GM19455 (cell line): ENCODE results near the gene SYMPK.

Experiments used
- ATAC-seq: cut with Tn5 transposase; IDR thresholded peaks from one replicate; pipeline ENCODE4 v1.9.1; 2021; ENCODE audit not compliant: unreplicated experiment

The SYMPK gene

DNA sequence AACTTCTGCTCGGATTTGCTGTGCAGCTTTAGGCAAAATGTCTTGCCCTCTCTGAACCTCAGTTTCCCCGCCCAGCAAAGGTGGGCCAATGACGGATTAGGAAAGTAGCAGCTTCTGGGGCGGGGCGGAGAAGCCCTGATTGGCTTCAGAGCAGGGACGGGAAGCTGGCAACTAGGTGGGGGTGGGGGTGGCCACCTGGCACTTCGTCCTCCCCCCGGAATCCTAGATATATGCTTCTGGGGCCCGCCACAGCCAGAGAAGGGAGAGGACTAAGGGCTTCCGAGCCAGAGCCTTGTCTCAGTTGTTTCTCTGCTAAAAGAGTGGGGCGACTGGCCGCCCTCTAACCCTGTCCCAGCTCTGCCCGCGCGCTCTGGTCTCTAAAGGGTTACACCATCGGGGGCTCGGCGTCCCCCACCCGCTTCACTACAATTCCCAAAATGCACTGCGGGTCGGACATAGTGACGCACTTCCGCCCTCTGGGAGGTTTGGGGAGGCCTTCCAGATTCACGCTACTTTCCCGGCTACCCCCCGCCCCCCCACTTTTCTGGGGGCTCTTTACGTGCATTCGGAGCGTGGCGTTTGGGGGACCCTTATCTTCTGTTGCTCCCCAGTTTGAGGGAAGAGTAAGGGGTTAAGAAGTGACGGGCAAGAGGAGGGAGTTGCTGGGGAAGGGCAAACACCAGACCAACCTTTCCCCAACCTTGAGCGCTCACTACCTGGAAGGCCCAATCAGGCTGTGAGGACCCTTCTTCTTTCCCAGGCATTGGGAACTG is 23.7 kb upstream of the SYMPK start:
- ATAC-seq, result peak; percentile 48

DNA sequence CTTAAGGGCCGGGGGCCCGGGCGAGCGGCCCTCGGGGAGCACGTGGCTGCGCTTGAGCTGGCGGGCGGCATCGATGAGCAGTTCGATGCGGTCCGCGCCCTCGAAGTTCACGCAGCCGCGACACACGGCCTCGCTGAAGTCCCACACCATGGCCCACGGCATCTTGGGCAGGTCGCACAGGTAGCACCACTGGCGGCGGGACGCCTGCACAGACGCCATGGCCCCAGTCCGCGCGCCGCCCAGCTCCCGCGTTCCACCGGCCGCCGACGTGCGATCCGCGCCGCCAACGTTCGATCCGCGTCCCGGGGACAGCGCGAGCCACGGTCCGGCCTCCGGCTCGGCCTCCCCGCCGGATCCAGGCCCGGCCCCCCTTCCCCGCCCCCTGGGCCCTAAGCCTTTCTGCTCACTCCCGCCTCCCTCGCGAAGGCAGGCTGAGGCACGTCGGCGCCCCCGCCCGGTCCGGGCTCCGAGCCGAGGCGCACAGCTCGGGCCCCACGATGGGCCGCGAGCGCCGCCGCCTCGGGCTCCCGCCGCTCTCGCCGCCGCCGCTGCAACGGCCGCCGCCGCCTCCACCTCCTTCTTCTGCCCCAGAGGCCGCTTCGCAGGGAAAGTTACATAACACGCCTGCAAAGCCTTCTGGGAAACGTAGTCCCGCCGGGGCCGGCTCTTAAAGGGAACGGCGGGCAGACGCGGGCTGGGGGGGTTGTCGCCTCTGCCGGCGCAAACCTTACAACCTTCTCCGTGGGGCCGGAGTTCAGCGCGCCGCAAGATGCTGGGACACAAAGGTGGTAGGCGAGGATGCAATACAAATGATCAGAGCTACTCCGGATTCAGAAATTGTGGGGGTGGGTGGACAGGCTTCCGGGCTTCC is 22.8 kb upstream of the SYMPK start, which contains the start of gene IRF2BP1:
IRF2BP1 (minus strand) TSS at position 586 of the 871 bp plus-strand sequence; CDS start at position 219, 367 bp downstream.
- ATAC-seq, result peak; percentile 49

DNA sequence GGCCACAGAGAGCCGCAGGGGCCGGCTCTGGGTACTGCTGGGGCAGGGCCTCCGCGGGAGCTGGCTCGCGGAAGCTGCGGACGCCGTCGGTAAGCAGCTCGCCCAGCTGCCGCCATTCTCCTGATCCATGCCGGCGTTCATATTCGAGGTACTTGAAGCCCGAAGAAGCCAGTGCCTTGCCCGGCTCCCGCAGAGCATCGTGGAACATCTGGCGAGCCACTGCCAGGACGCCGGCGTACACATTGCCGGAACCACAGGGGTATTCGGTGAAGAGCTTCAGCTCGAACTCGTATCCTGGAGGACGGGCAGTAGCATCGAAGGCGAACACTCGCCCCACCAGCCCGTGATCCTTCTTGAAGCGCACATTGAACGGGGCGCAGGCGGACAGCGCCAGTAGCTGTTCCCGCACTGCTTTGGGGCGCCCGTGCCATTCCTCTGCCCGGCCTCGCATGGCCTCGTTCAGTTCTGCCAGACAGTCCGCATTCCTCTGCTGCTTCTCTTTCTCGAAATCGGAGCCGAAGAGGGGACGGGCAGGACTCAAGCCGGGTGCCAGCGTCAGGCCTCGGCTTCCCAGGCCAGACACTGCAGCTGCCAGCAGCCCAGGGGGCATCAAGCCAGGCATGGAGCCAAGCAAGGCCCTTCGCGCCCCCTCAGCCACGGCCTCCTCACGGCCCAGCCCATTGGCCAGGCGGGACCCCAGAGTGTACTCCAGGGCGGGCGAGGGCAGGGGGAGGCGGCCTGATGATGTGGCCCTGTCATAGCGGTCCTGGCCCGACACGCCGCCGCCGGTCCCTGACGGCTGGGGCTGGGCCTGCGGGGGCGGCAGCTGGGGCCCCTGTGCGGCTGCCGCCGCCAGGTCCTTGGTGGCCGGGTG is 22.0 kb upstream of the SYMPK start:
- ATAC-seq, result no peak

DNA sequence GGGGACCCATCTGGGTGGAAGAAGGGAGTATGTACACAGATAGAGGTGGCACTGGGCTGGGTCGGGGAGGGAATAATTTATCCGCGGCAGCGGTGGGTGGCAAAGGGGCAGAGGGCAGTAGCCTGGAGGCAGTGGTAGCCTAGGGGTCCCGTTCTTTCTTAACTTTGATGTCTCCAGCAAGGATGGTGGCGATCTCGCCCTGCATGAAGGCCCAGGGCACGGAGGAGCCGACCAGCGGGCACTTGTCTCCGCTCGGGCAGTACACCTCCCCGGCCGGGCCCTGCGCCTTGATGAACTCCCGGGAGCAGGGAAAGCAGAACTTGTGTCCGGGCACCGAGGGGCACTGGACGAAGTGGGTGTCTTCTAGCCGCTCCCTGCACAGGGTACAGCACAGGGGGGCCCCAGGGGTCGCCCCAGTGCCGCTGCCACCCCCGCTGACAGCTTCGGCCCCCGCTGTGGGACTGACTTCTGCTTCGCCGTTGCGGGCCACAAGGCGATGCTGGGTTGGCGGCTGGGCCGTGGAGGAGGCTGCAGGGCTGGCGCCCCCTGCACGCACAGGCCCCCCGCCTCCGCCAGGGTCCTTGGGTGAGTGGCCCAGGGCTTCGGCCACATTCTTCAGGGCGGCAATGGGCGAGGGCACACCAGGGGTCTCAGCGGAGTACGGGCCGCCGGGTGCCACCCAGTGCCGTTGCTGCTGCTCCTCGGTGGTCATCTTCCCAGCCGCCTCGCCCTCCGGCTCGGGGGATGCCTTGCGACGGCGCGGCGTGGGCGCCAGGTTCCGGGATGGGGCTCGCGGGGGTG is 21.1 kb upstream of the SYMPK start:
- ATAC-seq, result no peak

DNA sequence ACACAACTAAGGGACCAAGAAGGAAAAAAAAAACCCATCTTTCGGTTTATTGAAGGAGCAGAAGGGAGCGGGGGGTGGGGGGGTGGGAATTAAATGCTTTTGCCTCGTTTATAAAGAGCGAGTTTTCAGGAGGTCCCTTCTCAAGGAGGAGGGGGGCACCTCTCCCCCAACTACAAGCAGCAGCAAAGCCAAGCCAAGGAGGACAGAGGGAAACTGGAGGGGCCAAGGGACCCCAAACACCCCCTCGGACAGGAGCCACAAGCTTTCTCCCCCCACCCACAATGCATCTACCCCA is 20.6 kb upstream of the SYMPK start:
- ATAC-seq, result no peak

DNA sequence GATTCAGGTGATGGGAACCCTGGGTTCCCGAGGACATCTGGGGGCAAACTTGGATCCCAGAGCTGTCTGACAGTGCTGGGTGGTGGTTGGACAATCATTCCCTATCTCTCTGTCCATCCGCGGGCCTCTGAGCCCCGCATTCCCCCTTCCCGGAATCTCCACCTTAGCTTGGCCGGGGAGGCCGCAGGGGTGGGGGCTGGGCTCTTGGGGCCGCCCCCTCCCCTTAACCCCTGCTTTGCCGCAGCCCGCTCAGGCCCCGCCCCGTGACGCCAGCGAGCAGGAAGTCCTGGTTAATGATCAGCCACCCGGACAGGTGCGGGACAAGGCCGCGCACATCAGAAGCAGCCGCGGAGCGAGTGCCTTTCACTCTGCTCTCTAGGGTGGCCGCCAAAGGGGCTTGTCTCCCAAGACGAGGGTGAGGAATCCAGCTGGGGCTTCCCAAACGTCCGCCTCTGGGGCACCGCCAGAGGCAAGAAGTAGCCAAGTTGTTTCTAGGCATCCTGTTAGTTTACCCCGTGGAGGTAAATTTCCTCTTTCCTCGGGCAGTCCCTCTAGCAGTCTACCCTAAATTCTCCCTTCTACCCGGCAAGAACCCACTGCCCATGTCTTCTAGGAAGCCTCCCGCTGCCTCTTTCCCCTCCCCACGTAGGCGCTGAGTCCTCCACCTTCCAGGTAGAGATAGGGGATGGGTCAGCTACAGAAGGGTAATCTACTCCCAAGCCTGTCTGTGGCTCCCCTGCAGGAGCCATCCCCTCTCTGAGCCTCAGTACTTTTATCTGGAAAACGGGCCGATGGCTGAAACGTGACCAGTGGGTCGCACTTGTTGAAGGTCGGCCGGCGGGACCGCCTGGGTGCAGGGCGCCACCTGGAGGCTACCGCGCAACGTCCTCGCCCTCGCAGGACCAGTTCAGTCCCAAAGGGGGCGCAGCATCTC is 20.0 kb upstream of the SYMPK start:
- no peak for ATAC-seq

DNA sequence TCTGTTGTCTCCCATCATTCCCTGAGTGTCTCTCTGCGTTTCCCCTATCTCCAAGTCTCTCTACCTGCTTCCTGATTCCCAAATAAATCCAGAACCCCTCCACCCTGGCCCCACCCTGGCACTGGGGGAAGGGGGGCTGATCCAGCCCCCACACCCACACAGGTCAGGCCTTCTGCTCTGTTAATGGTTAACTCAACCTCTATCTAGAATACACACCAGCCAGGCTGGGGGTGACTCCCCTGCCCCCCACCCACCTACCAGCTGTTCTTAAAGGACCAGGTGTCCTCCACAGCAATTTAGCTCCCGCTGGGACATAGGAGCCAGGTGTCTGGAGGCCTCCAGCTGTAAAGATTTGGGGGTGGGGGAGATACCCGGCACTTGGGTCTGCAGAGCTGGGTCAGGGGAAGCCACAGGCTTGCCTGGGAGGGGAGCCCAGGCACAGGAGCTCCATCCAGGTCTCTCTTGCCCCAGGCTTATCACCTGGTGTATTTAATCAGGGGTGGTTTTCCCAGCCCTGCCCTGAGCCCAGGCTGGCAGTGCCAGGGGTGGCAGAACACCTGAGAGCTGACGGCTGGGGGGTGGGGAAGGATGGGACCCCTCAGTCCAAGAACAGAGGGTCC is 19.1 kb upstream of the SYMPK start:
- no peak for ATAC-seq

DNA sequence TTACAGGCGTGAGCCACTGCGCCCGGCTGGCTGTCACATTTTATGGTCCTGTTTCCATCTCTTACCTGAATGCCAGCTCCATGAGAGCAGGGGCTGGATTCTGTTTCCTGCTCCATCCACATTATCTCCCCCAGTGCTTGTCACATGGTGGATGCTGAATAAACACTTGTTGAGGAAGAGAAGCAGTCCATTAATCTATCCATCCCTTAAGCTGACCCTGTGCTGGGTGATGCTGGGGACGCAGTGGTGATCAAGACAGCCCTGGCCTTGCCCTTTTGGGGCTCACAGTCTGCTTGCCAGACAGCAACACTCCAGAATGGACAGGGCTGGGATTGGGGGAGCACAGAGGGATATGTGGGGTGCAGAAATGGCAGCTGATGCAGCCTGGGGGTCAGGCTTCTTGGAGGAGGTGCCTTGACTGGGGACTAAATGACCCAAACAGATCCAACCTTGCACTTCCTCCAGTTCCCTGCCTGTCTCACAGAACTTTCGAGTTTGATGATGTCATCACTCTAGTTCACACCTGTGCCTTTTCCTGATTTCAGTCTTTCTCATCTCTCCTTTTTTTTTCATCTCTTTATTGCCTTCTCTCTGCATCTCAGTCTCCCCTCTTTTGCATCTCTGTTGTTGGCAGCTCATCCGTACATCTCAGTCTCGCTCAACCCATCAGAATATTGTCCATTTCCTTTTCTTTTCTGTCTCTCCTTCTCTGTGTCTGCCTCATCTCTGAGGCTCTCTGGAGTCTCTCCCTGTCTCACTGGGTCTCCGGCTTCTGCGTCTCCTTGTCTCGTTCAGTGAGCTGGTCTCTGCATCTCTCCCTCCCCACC is 18.3 kb upstream of the SYMPK start:
- ATAC-seq, result no peak

DNA sequence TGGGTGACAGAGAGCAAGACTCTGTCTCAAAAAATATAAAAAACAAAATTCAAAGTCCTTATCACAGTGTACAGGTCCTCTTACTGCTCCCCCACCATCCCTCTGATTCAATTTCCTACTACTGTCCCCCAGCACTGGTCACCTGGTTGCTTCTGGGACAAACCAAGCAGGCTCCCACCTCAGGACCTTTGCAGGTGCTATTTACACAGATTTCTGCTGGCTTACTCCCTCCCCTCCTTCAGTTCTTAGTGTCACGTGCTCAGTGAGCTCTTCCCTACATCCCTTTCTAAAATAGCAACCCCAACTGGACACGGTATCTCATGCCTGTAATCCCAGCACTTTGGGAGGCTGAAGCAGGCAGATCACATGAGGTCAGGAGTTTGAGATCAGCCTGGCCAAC is 17.0 kb upstream of the SYMPK start:
- ATAC-seq, result no peak

DNA sequence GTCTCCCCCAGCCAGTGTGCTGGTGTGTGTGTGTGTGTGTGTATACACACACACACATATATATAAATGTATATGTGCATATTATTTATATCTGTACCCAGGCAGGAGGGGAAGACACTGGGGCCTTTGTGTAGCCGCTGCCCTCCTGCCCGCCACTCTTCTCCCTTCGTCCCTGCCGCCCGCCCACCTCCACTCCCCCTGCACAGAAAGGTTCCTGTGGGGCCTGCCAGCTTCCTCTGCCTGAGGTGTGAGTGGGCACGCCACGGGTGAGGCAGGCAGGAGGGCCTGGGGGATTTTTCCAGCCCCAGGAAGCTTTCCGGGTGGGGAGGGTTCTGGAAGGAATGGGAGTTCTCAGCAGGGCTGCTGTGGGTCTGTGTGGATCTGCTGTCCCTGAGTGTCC is 16.1 kb upstream of the SYMPK start:
- no peak for ATAC-seq

DNA sequence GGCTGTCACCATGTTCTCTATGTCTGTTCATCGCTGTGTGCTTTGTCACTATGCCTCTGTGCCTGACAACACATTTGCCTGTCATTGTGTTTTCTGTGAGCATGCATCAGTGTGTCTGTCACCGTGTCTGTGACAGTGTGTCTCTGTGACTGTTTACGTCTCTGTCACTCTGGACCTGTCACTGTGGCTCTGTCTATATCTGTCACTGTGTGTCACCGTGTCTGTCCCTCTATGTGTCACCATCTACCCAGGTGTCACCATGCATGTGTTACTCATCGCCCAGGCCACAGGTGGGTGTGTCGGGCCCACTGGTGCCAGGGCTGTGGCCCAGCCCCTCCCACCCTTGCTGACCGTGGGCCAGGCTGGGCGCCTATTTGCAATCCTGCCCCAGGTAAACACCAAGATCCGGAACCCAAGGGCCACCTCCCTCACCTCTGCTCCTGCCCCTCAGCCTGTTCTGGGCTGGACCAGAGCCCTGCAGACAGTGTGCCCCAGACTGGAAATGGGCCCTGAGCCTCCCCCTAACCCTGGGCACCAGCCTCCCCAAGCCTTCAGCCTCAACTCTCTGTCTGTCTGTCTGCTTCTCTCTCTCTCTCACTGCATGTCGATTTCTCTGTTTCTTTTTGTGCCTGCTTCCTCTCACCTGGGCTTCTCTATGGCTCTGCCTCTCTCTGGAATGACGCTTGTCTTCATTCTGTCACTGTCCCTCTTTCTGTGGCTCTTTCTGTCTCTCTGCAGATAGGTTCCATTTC is 15.3 kb upstream of the SYMPK start:
- ATAC-seq, result no peak

DNA sequence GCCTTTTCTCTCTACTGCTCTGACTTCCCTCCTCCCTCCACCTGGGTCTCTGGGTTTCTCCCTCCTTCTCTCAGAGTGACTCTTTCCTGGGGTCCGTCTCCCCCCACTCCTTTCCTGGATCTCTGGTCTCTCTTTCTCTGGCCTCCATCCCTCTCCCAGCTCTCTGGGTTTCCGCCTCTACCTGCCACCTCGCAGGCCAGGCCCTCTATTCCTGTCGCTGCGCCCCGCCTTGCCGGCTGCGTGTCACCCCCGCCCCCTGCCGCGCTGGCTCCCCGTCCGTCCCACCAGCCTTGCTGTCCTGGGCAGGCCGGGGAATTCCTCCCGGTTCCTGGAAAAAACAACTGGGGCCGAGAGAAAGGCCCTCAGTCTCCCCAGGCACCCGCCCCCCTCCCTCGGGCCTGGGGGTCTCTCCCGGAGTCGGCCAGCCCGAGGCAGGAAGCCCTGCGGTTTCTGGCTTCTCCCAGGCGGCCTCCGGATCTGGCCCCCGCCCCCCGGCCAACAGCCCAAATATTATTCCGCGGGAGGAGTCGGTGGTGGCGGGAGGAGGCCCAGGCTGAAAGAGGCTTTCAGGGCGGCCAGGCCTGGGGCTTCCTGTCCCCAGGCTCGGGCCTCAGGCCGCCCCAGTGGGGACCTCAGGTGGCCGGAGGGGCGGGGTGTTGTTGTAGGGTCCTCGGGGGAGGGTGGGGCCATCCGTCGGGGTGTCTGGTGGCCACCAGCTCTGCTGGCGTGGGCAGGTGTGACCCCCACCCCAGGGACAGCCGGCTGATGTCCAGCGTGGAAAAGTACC is 13.7 kb upstream of the SYMPK start:
- ATAC-seq, result no peak

DNA sequence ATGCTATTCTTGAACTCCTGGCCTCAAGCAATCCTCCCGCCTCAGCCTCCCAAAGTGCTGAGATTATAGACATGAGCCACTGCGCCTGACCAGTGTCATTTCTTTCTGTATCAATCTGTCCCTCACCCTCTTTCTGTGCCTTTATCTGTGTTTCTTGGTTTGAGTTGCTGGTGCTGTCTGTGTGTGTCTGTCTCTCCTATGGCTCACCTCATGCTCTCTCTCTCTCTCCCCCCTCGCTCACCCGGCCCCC is 13.1 kb upstream of the SYMPK start:
- no peak for ATAC-seq

DNA sequence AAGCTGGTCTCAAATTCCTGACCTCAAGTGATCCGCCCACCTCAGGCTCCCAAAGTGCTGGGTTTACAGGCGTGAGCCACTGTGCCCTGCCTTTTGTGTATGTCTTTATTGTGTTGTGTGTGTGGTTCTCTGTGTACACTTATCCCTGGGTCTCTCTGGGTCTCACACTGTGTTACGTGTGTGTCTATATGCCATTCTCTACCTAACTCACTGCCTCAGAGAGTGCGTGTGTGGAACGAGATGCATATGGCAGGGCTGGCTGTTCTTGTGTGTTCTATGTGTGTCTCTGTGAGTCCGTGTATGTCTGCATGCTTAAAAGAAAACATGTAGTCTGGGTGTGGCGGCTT is 11.6 kb upstream of the SYMPK start:
- no peak for ATAC-seq

DNA sequence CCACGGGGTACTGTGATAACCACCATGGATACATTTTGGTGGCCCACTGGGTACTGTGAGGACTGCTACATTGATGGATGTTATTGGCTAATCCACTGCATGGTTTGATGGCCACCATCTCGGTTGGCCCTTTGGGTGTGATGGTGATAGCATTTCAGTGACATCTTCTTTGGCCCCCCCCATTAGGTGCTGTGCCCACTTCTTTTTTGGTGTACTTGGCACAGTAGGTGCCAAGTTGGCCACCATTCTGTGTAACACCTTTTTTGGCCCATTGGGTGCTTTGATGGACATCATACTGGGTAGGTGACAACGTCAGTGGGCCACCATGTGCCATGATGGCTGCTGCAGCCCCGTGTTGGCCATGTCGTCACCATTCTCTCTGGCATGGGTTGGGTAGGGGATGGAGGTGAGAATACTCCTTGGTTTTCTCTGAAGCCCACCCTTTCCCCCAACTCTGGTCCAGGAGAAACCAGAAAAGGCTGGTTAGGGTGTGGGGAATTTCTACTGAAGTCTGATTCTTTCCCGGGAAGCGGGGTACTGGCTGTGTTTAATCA is 10.3 kb upstream of the SYMPK start:
- no peak for ATAC-seq

DNA sequence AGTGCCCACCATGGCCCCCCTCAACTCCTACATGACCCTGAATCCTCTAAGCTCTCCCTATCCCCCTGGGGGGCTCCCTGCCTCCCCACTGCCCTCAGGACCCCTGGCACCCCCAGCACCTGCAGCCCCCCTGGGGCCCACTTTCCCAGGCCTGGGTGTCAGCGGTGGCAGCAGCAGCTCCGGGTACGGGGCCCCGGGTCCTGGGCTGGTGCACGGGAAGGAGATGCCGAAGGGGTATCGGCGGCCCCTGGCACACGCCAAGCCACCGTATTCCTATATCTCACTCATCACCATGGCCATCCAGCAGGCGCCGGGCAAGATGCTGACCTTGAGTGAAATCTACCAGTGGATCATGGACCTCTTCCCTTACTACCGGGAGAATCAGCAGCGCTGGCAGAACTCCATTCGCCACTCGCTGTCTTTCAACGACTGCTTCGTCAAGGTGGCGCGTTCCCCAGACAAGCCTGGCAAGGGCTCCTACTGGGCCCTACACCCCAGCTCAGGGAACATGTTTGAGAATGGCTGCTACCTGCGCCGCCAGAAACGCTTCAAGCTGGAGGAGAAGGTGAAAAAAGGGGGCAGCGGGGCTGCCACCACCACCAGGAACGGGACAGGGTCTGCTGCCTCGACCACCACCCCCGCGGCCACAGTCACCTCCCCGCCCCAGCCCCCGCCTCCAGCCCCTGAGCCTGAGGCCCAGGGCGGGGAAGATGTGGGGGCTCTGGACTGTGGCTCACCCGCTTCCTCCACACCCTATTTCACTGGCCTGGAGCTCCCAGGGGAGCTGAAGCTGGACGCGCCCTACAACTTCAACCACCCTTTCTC is 9.4 kb upstream of the SYMPK start:
- no peak for ATAC-seq
